DMS79 treated with DMSO at 0.1 percent for 48 hours (cell line): Measurements from ENCODE around the gene DNMT3B.
"Not testable (repeated sequence)": the region's sequence is repeated elsewhere in the genome, so short reads cannot be mapped to it uniquely, and the experiment has no call there.

ENCODE experiments used
- DNase-seq: peaks from one replicate; lab custom pipeline; 2025; lab: John Stamatoyannopoulos, UW

Gene DNMT3B

GRCh38 chr20:32763202-32764004, 1.2 kb downstream of the DNMT3B start:
- peak; percentile 41 for DNase-seq

- DNase-seq, result no peak
These were observed 2.1 kb downstream of the DNMT3B start for GRCh38 chr20:32764005-32764960.

- not testable (repeated sequence) for DNase-seq
These were observed 3.2 kb downstream of the DNMT3B start for GRCh38 chr20:32765230-32765875.

- DNase-seq, result no peak
These were observed 5.4 kb downstream of the DNMT3B start for GRCh38 chr20:32767418-32768198.

GRCh38 chr20:32772046-32772445, 9.9 kb downstream of the DNMT3B start:
- no peak for DNase-seq

GRCh38 chr20:32773223-32773622, 11.0 kb downstream of the DNMT3B start:
- DNase-seq, result no peak

GRCh38 chr20:32773855-32774254, 11.7 kb downstream of the DNMT3B start:
- no peak for DNase-seq

- DNase-seq, result no peak
These were observed 13.3 kb downstream of the DNMT3B start for GRCh38 chr20:32775336-32775991.

GRCh38 chr20:32777177-32777956, 15.2 kb downstream of the DNMT3B start:
- DNase-seq, result no peak

- no peak for DNase-seq
These were observed 17.5 kb downstream of the DNMT3B start for GRCh38 chr20:32779500-32780211.

GRCh38 chr20:32780278-32780677, 18.1 kb downstream of the DNMT3B start:
- DNase-seq, result no peak

GRCh38 chr20:32780749-32781655, 18.8 kb downstream of the DNMT3B start:
- DNase-seq, result no peak

- DNase-seq, result no peak
These were observed 22.3 kb downstream of the DNMT3B start for GRCh38 chr20:32784369-32785080.

GRCh38 chr20:32786059-32786760, 24.0 kb downstream of the DNMT3B start:
- no peak for DNase-seq

- no peak for DNase-seq
These were observed 25.0 kb downstream of the DNMT3B start for GRCh38 chr20:32787168-32787567.

GRCh38 chr20:32789896-32790750, 27.9 kb downstream of the DNMT3B start:
- peak; percentile 51 for DNase-seq
